Measurements from ENCODE around the gene OR10P1.
"Not testable (repeated sequence)": the region's sequence is repeated elsewhere in the genome, so short reads cannot be mapped to it uniquely, and the experiment has no call there.

Gene OR10P1, protein sequence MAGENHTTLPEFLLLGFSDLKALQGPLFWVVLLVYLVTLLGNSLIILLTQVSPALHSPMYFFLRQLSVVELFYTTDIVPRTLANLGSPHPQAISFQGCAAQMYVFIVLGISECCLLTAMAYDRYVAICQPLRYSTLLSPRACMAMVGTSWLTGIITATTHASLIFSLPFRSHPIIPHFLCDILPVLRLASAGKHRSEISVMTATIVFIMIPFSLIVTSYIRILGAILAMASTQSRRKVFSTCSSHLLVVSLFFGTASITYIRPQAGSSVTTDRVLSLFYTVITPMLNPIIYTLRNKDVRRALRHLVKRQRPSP

DNA sequence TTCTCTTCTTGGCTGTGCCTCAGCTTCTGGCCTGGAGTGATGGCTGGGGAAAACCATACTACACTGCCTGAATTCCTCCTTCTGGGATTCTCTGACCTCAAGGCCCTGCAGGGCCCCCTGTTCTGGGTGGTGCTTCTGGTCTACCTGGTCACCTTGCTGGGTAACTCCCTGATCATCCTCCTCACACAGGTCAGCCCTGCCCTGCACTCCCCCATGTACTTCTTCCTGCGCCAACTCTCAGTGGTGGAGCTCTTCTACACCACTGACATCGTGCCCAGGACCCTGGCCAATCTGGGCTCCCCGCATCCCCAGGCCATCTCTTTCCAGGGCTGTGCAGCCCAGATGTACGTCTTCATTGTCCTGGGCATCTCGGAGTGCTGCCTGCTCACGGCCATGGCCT lies at the start of gene OR10P1:
TSS of gene OR10P1 (plus strand) at position 40 of the 400 bp plus-strand sequence. CDS start at position 40, 0 bp downstream.
- no peak for DNase-seq

DNA sequence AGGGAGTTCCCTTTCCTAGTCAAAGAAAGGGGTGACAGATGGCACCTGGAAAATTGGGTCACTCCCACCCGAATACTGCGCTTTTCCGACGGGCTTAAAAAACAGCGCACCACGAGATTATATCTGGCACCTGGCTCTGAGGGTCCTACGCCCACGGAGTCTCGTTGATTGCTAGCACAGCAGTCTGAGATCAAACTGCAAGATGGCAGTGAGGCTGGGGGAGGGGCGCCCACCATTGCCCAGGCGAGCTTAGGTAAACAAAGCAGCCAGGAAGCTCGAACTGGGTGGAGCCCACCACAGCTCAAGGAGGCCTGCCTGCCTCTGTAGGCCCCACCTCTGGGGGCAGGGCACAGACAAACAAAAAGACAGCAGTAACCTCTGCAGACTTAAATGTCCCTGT lies 46.5 kb upstream of the OR10P1 start:
- DNase-seq = not testable (repeated sequence)

DNA sequence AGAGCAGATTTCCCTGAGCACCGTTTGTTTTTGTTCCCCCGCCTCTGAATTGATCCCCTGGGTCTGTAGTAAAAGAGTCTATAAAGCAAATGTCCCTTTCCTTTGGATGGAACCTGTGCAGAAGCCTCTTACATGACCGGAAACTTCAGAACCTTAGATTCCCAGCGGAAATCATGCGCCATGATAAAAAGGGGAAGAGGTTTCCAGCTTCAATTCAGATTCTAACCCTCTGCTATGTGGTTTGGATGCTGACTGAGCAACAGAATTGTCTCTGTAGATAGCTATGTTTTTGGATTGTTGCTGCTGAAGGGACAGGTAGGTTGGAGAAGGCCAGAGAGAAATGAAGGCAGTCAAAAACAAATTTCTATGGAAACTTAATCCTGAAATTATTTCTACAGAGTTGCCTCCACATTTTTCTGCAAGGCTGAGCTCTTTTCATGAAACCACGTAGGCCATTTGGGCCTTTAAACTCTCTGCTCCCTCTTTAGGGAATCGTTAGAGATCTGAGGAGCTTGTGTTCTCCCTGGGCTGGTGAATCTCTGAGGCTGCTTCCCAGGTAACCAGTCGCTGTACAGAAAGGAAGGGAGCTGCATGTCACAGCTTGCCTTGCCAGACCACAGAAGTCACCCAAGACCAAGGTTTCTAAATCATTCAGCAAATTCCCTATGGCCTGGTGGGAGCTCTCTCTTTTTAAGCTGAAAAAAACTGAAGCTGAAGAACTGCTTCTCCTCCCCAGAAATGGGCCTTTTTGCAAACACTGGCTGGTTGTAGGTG lies 28.7 kb upstream of the OR10P1 start:
- DNase-seq = no peak

DNA sequence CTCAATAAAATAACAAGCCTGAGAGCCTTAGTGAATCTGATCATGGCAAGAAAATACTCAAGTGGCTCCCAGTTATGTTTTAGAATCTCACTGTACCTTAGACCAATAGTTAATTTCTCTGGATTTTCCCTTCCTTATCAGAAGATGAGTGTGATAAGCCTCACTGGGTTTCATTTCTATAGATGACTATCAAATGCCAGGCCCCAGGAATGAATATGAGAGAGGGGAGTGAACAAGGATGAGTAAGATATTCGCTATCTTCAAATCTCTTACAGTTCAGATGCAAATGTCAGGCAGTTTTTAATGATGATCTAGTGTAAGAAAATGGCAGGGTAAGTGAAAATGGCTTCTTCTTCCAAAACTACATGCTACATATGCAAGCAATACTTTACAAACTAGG lies 26.1 kb upstream of the OR10P1 start:
- DNase-seq = no peak

DNA sequence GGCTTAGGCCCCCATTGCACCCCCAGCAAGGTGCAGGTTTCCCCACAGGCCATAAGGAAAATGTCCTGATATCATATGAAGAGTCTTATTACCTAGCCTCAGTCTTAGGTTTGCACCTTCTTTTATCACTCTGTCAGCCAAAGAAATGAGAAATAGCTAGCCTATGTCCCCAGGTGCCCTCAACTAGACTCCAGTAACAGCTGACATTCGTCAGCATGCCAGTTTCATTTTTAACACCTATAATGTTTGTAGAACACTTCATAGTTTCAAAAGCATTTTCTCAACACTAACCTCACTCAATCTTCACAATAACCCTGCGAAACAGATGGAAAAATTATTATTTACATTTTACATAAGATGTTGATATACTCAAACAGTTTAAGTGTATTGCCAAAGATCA lies 24.0 kb upstream of the OR10P1 start:
- no peak for DNase-seq

DNA sequence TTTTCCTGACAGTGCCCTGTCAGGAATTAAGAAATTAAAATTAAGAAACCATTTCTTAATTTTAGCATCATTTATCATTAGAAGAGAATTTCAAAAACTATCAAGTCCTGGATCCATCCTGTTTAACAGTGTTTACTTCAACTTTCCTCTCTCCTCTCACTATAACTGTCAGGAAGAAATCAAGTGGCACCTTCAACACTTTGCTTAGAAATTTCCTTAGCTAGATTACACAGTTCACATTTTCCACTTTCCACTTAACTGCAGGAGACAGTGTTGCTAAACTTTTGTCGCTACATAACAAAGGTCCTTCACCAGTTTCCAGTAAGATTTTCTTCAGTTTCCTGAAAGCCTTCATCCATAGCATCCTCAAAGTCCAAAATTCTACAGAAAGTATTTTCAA lies 21.9 kb upstream of the OR10P1 start:
- DNase-seq = no peak

DNA sequence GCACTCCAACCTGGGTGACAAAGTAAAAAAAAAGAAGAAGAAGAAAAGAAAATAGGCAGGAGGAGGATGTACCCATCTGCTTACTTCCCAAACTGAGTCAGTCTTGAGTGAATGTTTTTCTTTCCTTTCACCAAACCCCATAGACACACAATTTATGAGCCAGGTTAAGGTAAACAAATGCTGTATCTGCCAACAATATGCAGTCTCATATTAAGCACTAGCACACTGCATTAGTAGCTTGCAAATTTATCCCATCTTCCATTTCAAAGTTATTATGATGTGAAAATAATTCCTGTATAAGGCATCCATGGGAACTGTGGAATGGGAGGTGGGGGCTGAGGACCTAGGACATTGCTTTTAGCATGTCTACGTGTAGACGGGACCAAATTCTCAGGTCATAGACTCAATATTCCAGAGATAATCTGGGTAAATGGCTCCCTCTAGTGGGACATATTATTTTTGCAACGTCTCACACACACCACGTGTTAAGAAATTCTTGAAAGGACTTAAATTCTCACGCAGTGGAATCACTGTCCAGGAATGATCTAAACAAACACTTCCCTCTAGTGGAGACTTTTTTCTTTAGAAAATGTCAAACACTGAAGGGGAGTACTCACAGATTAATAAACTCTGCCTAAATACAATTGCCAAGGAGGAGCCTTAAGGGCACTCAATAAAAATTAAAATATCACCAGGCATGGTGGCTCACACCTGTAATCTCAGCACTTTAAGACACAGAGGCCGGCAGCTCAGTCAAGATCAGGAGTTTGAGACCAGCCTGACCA lies 17.1 kb upstream of the OR10P1 start:
- DNase-seq = peak; percentile 61

DNA sequence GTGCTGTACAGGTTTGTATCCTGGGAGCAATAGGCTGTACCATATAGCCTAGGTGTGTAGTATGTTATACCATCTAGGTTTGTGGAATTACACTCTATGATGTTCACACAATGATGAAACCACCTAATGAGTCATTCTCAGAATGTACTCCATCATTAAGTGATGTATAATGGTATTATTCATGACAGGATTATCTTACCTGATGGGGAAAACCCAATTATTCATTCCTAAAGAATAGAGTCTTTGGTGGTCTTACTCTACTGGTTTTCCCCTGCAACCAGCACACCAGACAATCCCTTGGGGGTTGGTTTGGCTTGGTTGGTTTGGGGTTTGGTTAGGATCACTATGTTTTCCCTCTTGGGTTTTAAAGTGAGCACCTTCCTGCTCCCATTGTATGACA lies 12.6 kb upstream of the OR10P1 start:
- DNase-seq = no peak

DNA sequence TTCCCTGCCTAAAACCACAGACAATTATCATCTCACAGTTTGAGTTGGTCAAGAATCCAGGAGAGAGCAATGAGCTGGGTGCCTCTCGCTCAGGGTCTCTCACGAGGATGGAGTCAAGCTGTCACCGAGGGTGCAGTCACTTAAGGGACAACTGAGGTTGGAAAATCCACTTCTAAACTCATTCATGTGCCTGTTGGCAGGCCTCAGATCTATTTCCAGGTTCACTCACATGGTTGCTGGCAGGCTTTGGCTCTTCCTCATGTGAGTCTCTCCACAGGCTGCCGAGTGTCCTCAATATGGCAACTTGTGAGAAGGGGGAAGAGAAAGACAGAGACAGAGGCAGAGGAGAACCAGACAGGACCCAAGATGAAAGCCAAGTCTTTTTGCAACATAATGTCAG lies 10.5 kb upstream of the OR10P1 start:
- DNase-seq = no peak

DNA sequence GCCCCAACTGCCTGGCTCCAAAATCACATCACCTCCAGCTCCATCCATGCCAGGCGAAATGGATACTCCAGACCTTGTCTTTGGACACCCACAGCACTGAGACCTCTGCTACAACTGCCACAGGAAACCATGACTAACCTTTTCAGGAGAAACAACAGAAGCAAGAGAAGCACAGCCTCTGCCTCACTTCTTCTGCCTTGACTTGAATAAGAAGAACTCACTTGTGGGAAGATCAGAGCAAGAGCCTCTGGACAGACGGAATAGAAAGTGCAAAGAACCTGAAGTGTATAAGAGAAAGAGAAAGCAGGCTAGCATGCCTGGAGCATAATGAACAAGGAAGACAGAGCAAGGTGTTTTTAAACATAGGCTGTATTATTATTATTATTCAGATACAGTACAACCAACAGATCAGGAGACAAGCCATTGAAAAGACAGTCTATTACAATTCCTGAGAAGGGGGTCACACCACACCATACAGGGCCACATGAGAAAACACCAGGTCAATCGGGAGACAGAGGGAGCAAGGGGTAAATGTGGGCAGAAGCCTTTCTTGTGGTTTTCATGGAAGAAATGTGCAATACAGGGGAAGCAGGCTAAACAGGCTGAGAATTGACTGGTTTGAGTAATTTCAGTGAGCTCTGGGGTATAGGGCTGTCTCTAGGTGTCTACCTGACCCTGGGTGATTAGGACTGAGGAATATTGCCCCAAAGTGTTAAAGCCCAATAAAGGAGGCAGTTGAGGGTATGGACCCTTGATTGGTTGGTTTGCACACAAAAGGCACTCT lies 7.4 kb upstream of the OR10P1 start:
- no peak for DNase-seq

DNA sequence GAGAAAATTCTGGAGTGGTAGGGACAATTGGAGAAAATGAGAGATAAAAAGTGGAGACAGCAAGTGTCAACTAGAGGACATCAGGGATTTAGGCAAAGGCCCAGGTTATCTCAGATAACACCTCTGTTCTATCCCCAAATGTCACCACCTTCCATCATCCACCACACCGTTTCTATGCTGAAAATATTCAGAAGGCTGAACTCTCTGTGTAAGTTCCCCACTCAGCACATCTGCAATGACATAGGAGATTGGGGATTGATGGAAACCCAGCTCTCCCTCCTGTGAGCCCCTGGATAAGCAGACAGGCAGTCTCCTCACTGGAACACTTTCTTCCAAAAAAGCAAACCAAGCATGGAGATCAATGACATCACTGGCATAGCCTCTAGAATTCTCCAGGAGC lies 5.6 kb upstream of the OR10P1 start:
- DNase-seq = no peak

DNA sequence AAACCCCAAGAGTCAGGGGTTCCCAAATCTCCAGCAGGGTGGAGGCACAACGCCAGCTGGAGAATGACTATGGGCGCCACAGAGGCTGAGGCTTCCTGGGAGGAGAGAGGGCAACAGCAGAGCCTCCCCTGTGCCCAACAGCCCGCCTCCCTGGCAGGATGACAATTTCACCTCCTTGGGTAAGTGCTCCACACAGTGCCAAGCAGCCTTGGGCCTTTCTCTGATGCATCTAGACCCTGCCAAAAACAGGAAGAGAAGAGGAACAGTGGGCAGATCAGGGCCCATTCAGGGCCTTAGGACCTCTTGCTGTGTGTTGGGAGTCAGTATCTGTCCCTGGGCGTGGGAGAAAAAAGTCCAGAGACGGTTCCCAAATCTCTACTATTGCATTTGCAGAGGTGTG lies 5.0 kb upstream of the OR10P1 start:
- DNase-seq = no peak

DNA sequence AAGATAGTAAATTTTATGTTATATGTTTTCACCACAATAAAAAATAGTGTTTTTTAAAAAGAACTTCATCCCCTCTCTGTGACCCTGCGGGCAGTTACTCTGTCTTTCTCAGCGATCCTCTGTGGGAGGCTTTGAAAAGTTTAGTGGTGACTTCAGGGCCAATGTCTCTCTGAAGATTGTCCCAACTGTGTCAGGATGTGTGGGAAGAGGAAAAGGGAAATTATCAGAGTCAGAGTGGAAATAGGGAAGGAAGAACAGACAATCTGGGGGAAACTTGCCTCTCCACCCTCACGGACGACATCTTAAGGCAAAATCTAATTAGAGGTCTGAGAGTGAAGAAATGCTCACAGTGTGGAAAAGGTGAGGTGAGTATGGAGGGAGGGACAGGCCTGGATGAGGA lies 3.5 kb upstream of the OR10P1 start:
- no peak for DNase-seq

DNA sequence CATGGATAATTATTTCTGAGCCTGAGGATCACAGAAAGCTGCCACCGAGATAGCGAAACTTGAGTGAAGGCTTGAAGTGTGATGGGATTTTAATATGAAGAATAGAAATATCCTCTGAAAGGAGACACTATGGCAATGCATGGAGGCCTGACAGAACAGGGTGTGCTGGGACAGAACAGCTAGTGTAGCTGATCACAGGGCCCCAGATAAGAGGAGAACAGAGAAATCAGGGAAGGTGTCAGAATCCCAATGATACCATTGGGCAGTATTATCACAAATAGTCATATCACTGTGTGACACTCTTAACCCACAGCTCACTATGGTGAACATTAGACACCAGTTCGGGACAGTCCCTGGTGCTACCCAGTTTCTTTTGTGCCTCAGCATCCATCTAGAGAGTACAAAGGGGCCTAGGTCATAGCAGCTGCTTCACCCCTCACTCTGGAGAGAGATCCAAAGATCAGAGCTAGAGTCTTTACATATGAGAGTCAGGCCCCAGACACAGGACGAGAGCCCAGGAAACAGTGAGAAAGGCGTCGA lies 506 bp upstream of the OR10P1 start:
- DNase-seq = no peak

DNA sequence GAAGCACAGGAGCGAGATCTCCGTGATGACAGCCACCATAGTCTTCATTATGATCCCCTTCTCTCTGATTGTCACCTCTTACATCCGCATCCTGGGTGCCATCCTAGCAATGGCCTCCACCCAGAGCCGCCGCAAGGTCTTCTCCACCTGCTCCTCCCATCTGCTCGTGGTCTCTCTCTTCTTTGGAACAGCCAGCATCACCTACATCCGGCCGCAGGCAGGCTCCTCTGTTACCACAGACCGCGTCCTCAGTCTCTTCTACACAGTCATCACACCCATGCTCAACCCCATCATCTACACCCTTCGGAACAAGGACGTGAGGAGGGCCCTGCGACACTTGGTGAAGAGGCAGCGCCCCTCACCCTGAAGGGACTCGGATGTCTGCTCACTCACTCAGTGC lies 775 bp downstream of the OR10P1 start:
- DNase-seq = no peak

DNA sequence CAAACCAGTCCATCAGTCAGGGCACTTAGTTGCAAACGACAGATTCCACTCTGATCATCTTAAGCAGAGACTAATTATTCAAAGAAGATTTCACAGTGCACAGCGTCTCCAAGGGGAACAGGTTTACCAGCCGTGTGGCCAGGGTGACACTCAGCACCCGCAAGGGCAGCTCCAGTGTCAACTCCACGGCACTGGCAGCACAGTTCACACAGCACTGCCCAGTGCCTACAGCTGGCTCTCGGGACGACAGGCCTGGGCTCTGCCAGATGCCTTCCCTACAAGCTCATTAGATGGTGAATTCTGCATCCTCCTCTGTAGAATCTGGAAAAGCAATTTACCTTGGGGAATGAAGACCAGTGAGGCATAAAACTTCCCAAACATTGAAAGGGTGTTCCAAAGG lies 4.9 kb downstream of the OR10P1 start:
- no peak for DNase-seq

DNA sequence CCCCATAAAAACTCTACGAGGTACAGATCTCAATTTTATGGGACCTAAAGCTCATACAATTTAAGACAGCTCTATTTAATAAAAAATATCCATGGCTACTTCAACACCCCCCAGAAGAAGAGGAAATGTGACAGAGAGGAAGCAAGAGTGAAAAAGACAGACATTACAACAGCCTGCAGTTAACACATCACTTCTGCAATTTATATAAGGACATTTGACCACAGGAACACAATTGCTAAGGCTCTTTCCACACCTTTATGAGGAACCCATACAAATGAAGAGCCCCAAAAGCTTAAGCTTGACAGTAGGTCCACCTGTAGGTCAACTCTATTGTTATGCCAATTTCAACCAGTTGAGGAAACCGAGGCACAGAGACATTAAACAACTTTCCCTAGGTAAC lies 5.6 kb downstream of the OR10P1 start:
- DNase-seq = no peak

DNA sequence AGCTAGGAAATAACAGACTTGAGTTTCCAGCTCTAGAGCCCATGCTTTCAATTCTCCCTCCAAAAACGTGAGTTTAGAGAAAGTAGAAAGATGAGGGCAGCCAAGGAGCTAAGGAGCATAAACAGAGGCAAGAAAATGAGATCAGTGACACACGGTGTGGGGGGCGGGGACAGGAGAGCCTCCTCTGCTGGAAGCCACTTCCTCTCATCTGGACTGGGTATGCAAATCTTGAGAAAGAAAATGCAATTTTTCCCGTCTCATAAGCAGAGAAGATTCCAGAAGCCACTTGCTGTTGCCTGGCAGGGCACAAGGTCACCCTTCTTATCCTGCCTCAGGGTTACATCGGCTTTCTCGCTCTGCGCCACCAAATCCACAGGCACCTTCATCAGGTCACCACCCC lies 6.0 kb downstream of the OR10P1 start:
- DNase-seq = no peak

DNA sequence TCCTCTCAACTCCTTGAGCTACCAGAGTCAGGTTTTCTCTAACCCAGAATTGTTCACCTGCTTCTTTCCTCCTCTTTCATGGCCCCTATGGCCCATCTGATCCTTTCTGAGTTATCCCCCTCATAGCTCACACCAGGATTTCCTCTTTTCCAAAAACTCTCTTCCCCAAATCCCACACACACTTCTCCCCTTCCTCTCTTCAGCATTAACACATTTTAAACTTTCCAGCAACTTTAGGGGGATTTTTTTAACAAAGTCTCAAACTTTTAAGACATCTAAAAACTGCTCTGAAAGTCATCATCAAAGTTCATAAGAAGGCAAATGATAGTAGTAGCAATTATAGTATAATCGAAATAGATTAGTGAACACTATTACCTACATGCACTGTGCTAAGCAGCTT lies 7.9 kb downstream of the OR10P1 start:
- no peak for DNase-seq

DNA sequence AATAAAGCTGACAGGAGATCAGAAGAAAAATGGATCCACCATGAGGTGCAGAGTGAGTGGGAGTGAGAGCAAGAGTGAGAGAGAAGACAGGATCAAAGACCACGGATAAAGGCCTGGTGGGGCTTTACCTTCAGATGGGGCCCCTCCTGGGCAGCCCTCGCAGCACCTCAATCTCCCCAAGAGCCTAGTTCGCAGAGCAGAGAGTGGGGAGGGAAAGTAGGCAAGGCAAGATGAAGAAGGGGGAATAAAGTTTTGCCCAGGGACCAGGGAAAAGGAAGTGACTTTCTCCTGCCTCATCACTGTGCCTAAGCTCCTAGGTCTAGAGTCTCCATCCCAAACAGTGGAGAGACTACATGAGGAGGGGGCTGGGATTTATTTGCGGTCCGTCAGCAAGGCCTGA lies 10.3 kb downstream of the OR10P1 start:
- DNase-seq = no peak

DNA sequence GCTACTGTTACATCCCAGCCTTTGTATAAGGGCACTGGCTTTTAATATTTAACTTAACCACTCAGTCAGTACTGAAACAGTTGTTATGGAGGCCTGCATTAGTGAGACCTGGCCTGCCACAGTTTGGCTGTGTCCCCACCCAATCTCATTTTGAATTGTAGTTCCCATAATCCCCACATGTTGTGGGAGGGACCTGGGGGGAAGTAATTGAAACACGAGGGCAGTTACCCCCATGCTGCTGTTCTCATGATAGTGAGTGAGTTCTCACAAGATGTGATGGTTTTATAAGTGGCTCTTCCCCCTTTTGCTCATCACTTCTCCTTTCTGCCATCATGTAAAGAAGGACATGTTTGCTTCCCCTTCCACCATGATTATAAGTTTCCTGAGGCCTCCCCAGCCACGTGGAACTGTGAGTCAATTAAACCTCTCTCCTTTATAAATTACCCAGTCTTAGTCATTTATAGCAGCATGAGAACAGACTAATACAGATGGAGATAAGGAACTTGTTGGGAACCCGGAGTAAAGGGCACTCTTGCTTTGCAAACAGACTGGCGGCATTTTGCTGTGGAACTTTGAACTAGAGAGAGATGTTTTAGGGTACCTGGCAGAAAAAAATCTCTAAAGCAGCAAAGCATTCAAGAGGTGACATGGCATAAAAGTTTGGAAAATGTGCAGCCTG lies 14.1 kb downstream of the OR10P1 start:
- DNase-seq = not testable (repeated sequence)

DNA sequence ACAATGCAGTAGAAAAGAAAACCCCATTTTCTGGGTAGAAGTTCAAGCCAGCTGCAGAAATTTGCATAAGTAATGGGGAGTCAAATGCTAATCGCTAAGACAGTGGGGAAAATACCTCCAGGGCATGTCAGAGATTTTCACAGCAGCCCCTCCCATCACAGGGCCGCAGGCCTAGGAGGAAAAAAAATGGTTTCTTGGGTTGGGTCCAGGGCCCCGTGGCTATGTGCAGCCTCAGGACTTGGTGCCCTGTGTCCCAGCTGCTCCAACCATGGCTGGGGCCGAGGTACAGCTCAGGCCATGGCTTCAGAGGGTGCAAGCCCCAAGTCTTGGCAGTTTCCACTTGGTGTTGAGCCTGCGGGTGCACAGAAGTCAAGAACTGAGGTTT lies 14.6 kb downstream of the OR10P1 start:
- no peak for DNase-seq

Data from NCI-H510A (cell line).